ENCODE measurements around the gene CTAGE4.
"Not testable (repeated sequence)": the region's sequence is repeated elsewhere in the genome, so short reads cannot be mapped to it uniquely, and the experiment has no call there.

The CTAGE4 gene

DNA sequence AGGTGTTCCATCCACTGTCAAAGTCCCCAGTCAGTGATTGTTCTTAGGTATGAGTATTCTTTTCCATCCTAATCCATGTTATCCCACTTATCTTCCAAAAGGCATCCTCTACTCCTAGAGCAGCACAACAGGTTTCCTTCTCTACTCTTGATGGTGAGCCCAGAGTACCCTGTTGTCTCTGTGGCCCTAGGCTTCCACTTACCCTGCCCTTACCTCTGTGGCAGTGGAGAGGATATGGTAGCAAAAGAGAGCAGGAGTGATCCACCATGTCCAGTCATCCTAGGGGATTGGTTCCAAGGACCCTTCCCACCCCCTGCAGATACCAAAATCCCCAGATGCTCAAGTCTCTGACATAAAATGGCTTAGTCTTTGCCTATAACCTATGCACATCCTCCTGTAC, 33.9 kb downstream of the CTAGE4 start:
- not testable (repeated sequence) for DNase-seq

GRCh38 chr7:144218581-144218980, 35.3 kb downstream of the CTAGE4 start:
- DNase-seq: not testable (repeated sequence)

GRCh38 chr7:144219149-144219548, 35.9 kb downstream of the CTAGE4 start:
- not testable (repeated sequence) for DNase-seq

- DNase-seq: not testable (repeated sequence)
These were observed 37.3 kb downstream of the CTAGE4 start for GRCh38 chr7:144220531-144220930.

- not testable (repeated sequence) for DNase-seq
These were observed 40.4 kb downstream of the CTAGE4 start for GRCh38 chr7:144223675-144224074.

- not testable (repeated sequence) for DNase-seq
These were observed 43.6 kb downstream of the CTAGE4 start for GRCh38 chr7:144226866-144227265.

- not testable (repeated sequence) for DNase-seq
These were observed 45.5 kb downstream of the CTAGE4 start for GRCh38 chr7:144228810-144229209.

DNA sequence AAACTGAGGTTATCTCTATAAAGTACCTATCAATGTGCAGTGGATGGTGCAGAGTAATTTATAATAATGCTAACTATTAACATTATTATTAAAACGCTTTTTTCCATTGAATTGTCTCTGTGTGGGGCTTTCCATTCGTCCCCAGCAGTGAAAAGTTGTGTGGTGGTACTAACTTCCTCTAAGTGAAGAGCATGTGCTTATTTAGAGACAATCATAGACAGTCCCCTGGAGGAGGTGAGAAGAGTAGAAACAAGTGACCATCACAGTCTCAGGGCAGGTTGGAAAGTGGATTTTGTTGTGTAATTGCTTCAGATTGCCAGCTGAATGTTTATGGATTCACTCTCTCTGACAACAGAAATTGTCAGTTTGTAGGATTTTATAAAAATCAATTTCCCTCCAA, 47.8 kb downstream of the CTAGE4 start:
- DNase-seq: not testable (repeated sequence)

DNA sequence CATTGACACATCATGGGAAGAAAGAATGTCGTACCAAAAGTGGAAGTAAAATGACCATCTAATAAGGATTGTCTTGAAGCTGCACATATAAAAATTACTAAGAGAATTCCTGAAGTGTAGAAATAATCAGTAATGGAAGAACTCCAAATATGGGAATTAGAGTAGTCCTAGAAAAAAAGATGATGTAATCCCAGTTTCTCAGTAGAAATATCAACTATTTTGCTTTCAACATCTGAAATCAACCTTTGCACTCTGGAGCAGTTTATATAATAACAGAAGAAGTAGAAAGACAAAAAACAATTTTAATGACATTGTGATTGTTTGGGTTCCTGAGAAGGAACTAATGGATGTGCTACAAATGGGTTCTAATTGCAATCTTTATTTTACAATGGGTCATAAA, 49.8 kb downstream of the CTAGE4 start:
- DNase-seq: not testable (repeated sequence)
